Vagina (tissue), 2 donors: ENCODE data around the gene TRAF5. TPM values are rescaled to one million over a fixed set of nuclear protein-coding genes. Genes with fewer than 3 reads are reported as not detected.

Experiments
- DNase-seq, 2 donors: peaks; one replicate each; pipeline ENCODE4 v3.0.0-alpha.2; 2017; ENCODE audit errors: extremely low spot score in 2 of 2
- H3K27ac ChIP-seq: fragments of 200-600 bp; sonication (generic); one replicate; pipeline ENCODE4 v1.5.1; 2019
- H3K27me3 ChIP-seq: fragments of 200-600 bp; sonication (generic); one replicate; pipeline ENCODE4 v1.5.1; 2019
- H3K36me3 ChIP-seq, 2 donors: fragments of 200-600 bp; sonication (generic); one replicate each; pipeline ENCODE4 v1.5.1; 2017 to 2019
- H3K4me1 ChIP-seq: fragments of 200-600 bp; sonication (generic); one replicate; pipeline ENCODE4 v1.5.1; 2019
- H3K4me3 ChIP-seq, 2 donors: fragments of 200-600 bp; sonication (generic); 1 replicate in 1 of 2; 2 replicates in 1 of 2; pipeline ENCODE4 v1.5.1; 2016 to 2019
- H3K9me3 ChIP-seq: fragments of 200-600 bp; sonication (generic); one replicate; pipeline ENCODE4 v1.5.1; 2019
- CTCF ChIP-seq, 3 experiments: fragments of 450-650 bp in 2 of 3; fragments of 200-600 bp in 1 of 3; sonication (generic) in 1 of 3; IDR thresholded peaks; one replicate each; pipeline ENCODE4 v1.5.1; 2017 to 2019; ENCODE audit warnings: antibody characterized with exemption in 3 of 3, mild to moderate bottlenecking in 2 of 3, moderate library complexity in 2 of 3
- POLR2A ChIP-seq, 2 donors: fragments of 450-650 bp; IDR thresholded peaks; one replicate each; pipeline ENCODE4 v1.6.1; 2017; ENCODE audit warnings: antibody characterized with exemption in 2 of 2, mild to moderate bottlenecking in 2 of 2, moderate library complexity in 2 of 2
- POLR2AphosphoS5 ChIP-seq, 2 donors: sonication (generic); formaldehyde crosslinking; IDR thresholded peaks; one replicate each; pipeline ENCODE4 v1.9.0; 2017; ENCODE audit warnings: antibody characterized with exemption in 2 of 2, mild to moderate bottlenecking in 2 of 2, low read depth in 1 of 2; ENCODE audit not compliant: insufficient read depth in 1 of 2
- intact Hi-C: fragments of 100-400 bp; cut with DNase I; formaldehyde crosslinking; loops from one replicate; pipeline ENCODE4 v1.15.1; 2023
- total RNA-seq: library from RNA; depleted of rRNA; stranded (reverse); fragments of >200 nt; gene quantifications from one replicate; pipeline ENCODE4 v1.2.3, GENCODE V29; 2016

The TRAF5 gene
- total RNA-seq, 1 donor from 2014 or later, result 14.0 TPM

GRCh38 chr1:211355873-211356272 lies 29.2 kb downstream of the TRAF5 start:
- Histone ChIP-seq H3K27me3 (no peaks in the 10 kb centered on the region), H3K9me3 (no peaks in the 10 kb centered on the region), H3K4me3 (no peak overlapping the region), H3K27ac (no peak overlapping the region), H3K4me1 (no peaks in the 10 kb centered on the region), H3K36me3 (peaks cover 0 to 33% of the 10 kb centered on the region in 2 donors)
- DNase-seq, result no peak
- intact Hi-C loops, result no loop called here
- TF ChIP-seq CTCF (IDR thresholded peaks at IDR 0.05), result no peak

GRCh38 chr1:211356723-211357407 lies 30.2 kb downstream of the TRAF5 start:
- intact Hi-C loops, result no loop called here
- Histone ChIP-seq H3K9me3 (no peaks in the 10 kb centered on the region), H3K4me3 (no peak overlapping the region), H3K27me3 (no peaks in the 10 kb centered on the region), H3K36me3 (peaks cover 0 to 38% of the 10 kb centered on the region in 2 donors), H3K4me1 (no peaks in the 10 kb centered on the region), H3K27ac (no peak overlapping the region)
- no peak for DNase-seq
- no peak for TF ChIP-seq POLR2AphosphoS5 (IDR thresholded peaks at IDR 0.05; ENCODE audit: insufficient read depth in 1 of 2, low read depth in 1 of 2)
- no peak for TF ChIP-seq POLR2A (IDR thresholded peaks at IDR 0.05)
- TF ChIP-seq CTCF (IDR thresholded peaks at IDR 0.05), result no peak

- Histone ChIP-seq H3K36me3 (peaks cover 0 to 38% of the 10 kb centered on the region in 2 donors), H3K4me1 (no peaks in the 10 kb centered on the region), H3K4me3 (no peak overlapping the region), H3K27me3 (no peaks in the 10 kb centered on the region), H3K27ac (no peak overlapping the region), H3K9me3 (no peaks in the 10 kb centered on the region)
- intact Hi-C loops, result no loop called here
- TF ChIP-seq POLR2A (IDR thresholded peaks at IDR 0.05) (no peak), POLR2AphosphoS5 (IDR thresholded peaks at IDR 0.05; ENCODE audit: insufficient read depth in 1 of 2, low read depth in 1 of 2) (no peak), CTCF (IDR thresholded peaks at IDR 0.05) (no peak)
- DNase-seq, result no peak
These were observed 32.1 kb downstream of the TRAF5 start for GRCh38 chr1:211358685-211359084.

GRCh38 chr1:211359876-211360275 lies 33.2 kb downstream of the TRAF5 start:
- no peak for TF ChIP-seq CTCF (IDR thresholded peaks at IDR 0.05)
- TF ChIP-seq POLR2A (IDR thresholded peaks at IDR 0.05), result no peak
- no peaks in the 10 kb centered on the region for H3K27me3 ChIP-seq
- intact Hi-C loops, result no loop called here
- no peak overlapping the region for H3K4me3 ChIP-seq
- peaks cover 0 to 34% of the 10 kb centered on the region in 2 donors for H3K36me3 ChIP-seq
- DNase-seq, result no peak
- H3K9me3 ChIP-seq, result no peaks in the 10 kb centered on the region
- H3K4me1 ChIP-seq, result no peaks in the 10 kb centered on the region
- H3K27ac ChIP-seq, result no peak overlapping the region

GRCh38 chr1:211361202-211361601 lies 34.6 kb downstream of the TRAF5 start:
- Histone ChIP-seq H3K4me3 (no peak overlapping the region), H3K4me1 (no peaks in the 10 kb centered on the region), H3K36me3 (peaks cover 0 to 39% of the 10 kb centered on the region in 2 donors), H3K27me3 (no peaks in the 10 kb centered on the region), H3K27ac (no peak overlapping the region), H3K9me3 (no peaks in the 10 kb centered on the region)
- intact Hi-C loops, result no loop called here
- DNase-seq, result no peak
- TF ChIP-seq CTCF (IDR thresholded peaks at IDR 0.05), result no peak
- no peak for TF ChIP-seq POLR2A (IDR thresholded peaks at IDR 0.05)
- no peak for TF ChIP-seq POLR2AphosphoS5 (IDR thresholded peaks at IDR 0.05; ENCODE audit: insufficient read depth in 1 of 2, low read depth in 1 of 2)
